HCT116 (cell line): ENCODE data around the gene DDX52. TPM values are rescaled to one million over a fixed set of nuclear protein-coding genes. Genes with fewer than 3 reads are reported as not detected.

ENCODE experiments used
- ATAC-seq: fragments of 200-7000 bp; cut with Tn5 transposase; 2 replicates; pipeline ENCODE4 v1.9.1; 2020; ENCODE audit warnings: mild to moderate bottlenecking, moderate library complexity
- BruUV-seq: library from RNA; stranded (reverse); fragments of 400-500 nt; replicated peaks from 2 replicates; lab custom pipeline; 2021; lab: Mats Ljungman, UMichigan
- CTCF ChIA-PET: fragments of 300-600 bp; sonication (Branson Sonifier 250); formaldehyde crosslinking; loops from one replicate; lab custom pipeline; 2021; ENCODE audit warnings: antibody characterized with exemption; lab: Charles Lee
- POLR2A ChIA-PET: fragments of 300-600, 350-600 bp; sonication (Branson Sonifier 250); formaldehyde crosslinking; loops from one replicate; lab custom pipeline; 2021; ENCODE audit warnings: antibody characterized with exemption; lab: Charles Lee
- RAD21 ChIA-PET, 2 experiments: fragments of 300-600 bp; sonication (Branson Sonifier 250); formaldehyde crosslinking; loops; one replicate each; lab custom pipeline; 2023; ENCODE audit warnings: low total read pairs in 2 of 2; ENCODE audit not compliant: uncharacterized antibody in 2 of 2, unreplicated experiment in 2 of 2, low non-redundant PET in 1 of 2; lab: Charles Lee
- DNase-seq: peaks from one replicate; pipeline ENCODE4 v3.0.0-alpha.2; 2010; ENCODE audit warnings: low read depth, low spot score
- H2AFZ ChIP-seq: fragments of 200-600 bp; shearing (Covaris generic), sonication (generic); 2 replicates; pipeline ENCODE4 v1.6.1; 2017; ENCODE audit warnings: low read depth, mixed run types, mixed read lengths, antibody characterized with exemption, low read length; ENCODE audit not compliant: poor library complexity, severe bottlenecking
- H3K27ac ChIP-seq: 2 replicates; pipeline ENCODE4 v1.5.1; 2012; ENCODE audit warnings: low read depth, low read length
- H3K27me3 ChIP-seq: fragments of 200-600 bp; sonication (generic); 2 replicates; pipeline ENCODE4 v1.6.1; 2016; ENCODE audit warnings: mixed run types, low read length, mixed read lengths; ENCODE audit not compliant: insufficient read depth
- H3K36me3 ChIP-seq, 2 experiments: fragments of 200-500 bp in 1 of 2; fragments of 200-600 bp in 1 of 2; sonication (Bioruptor generic) in 1 of 2; sonication (generic) in 1 of 2; 2 replicates each; pipeline versions ENCODE4 v1.5.1 to v1.6.1; 2014 to 2016; ENCODE audit warnings: low read length in 2 of 2, inconsistent platforms in 1 of 2, mixed read lengths in 1 of 2, mixed run types in 1 of 2; ENCODE audit not compliant: insufficient read depth in 2 of 2, control insufficient read depth in 1 of 2
- H3K4me1 ChIP-seq, 2 experiments: fragments of 200-600 bp in 1 of 2; sonication (generic) in 1 of 2; 2 replicates each; pipeline versions ENCODE4 v1.5.1 to v1.6.1; 2012 to 2017; ENCODE audit warnings: low read length in 2 of 2, inconsistent platforms in 1 of 2, mild to moderate bottlenecking in 1 of 2, mixed read lengths in 1 of 2, mixed run types in 1 of 2, moderate library complexity in 1 of 2; ENCODE audit not compliant: insufficient read depth in 2 of 2, control insufficient read depth in 1 of 2
- H3K4me2 ChIP-seq: fragments of 200-600 bp; sonication (generic); 2 replicates; pipeline ENCODE4 v1.6.1; 2017; ENCODE audit warnings: mixed run types, low read length, mixed read lengths
- H3K4me3 ChIP-seq, 2 experiments: fragments of 200-600 bp in 1 of 2; sonication (generic) in 1 of 2; replicated peaks in 1 of 2; 2 replicates each; pipeline ENCODE4 v1.5.1; 2011 to 2016; ENCODE audit warnings: low read length in 2 of 2, control low read depth in 1 of 2, low read depth in 1 of 2, mild to moderate bottlenecking in 1 of 2, mixed read lengths in 1 of 2, mixed run types in 1 of 2
- H3K79me2 ChIP-seq: fragments of 200-600 bp; sonication (generic); 2 replicates; pipeline ENCODE4 v1.6.1; 2017; ENCODE audit warnings: mild to moderate bottlenecking, mixed run types, low read length, moderate library complexity, mixed read lengths; ENCODE audit not compliant: insufficient read depth
- H3K9ac ChIP-seq: fragments of 200-600 bp; sonication (generic); 2 replicates; pipeline ENCODE4 v1.6.1; 2016; ENCODE audit warnings: low read length, mixed read lengths
- H3K9me2 ChIP-seq: fragments of 200-600 bp; sonication (generic), shearing (Covaris generic); 2 replicates; pipeline ENCODE4 v1.6.1; 2017; ENCODE audit warnings: mixed run types, mild to moderate bottlenecking, moderate library complexity; ENCODE audit not compliant: insufficient read depth
- H3K9me3 ChIP-seq, 2 experiments: fragments of 200-500 bp in 1 of 2; fragments of 200-600 bp in 1 of 2; sonication (Bioruptor generic) in 1 of 2; sonication (generic) in 1 of 2; 2 replicates each; pipeline ENCODE4 v1.6.1; 2014 to 2017; ENCODE audit warnings: low read length in 2 of 2, mixed read lengths in 2 of 2, inconsistent platforms in 1 of 2, low read depth in 1 of 2, mild to moderate bottlenecking in 1 of 2, mixed run types in 1 of 2, moderate library complexity in 1 of 2; ENCODE audit not compliant: control insufficient read depth in 1 of 2, insufficient read depth in 1 of 2
- H4K20me1 ChIP-seq: fragments of 200-600 bp; sonication (generic), shearing (Covaris generic); 2 replicates; pipeline ENCODE4 v1.6.1; 2017; ENCODE audit warnings: mixed run types, mild to moderate bottlenecking, moderate library complexity; ENCODE audit not compliant: insufficient read depth
- ATF3 ChIP-seq: IDR thresholded peaks from 2 replicates; pipeline ENCODE4 v1.6.1; 2012
- CBX3 ChIP-seq: IDR thresholded peaks from 2 replicates; pipeline ENCODE4 v1.6.1; 2012; ENCODE audit warnings: low read depth
- CEBPB ChIP-seq: IDR thresholded peaks from 2 replicates; pipeline ENCODE4 v1.6.1; 2012; ENCODE audit warnings: low read depth
- CTCF ChIP-seq, 3 experiments: fragments of 200-600 bp in 1 of 3; sonication (generic) in 1 of 3; IDR thresholded peaks in 2 of 3; conservative IDR thresholded peaks in 1 of 3; 2 replicates each; pipeline ENCODE4 v1.5.1; 2012 to 2017; ENCODE audit warnings: low read depth in 2 of 3, low read length in 2 of 3, antibody characterized with exemption in 1 of 3, borderline replicate concordance in 1 of 3, control low read depth in 1 of 3, mild to moderate bottlenecking in 1 of 3, mixed read lengths in 1 of 3, mixed run types in 1 of 3, moderate library complexity in 1 of 3; ENCODE audit not compliant: insufficient read depth in 1 of 3
- EGR1 ChIP-seq: IDR thresholded peaks from 2 replicates; pipeline ENCODE4 v1.6.1; 2012; ENCODE audit warnings: low read depth
- EZH2phosphoT487 ChIP-seq: fragments of 200-600 bp; IDR thresholded peaks from 2 replicates; pipeline ENCODE4 v1.6.1; 2018; ENCODE audit warnings: antibody characterized with exemption, borderline replicate concordance
- MAX ChIP-seq: IDR thresholded peaks from 2 replicates; pipeline ENCODE4 v1.6.1; 2012
- REST ChIP-seq: IDR thresholded peaks from 2 replicates; pipeline ENCODE4 v1.6.1; 2012; ENCODE audit warnings: low read depth
- SP1 ChIP-seq: IDR thresholded peaks from 2 replicates; pipeline ENCODE4 v1.6.1; 2012; ENCODE audit warnings: low read depth
- SRF ChIP-seq: IDR thresholded peaks from 2 replicates; pipeline ENCODE4 v1.6.1; 2012; ENCODE audit warnings: low read depth
- YY1 ChIP-seq: IDR thresholded peaks from 2 replicates; pipeline ENCODE4 v1.6.1; 2011; ENCODE audit warnings: low read length, low read depth, moderate library complexity, mild to moderate bottlenecking; ENCODE audit not compliant: insufficient replicate concordance; ENCODE audit errors: extremely low read depth
- ZBTB33 ChIP-seq: IDR thresholded peaks from 2 replicates; pipeline ENCODE4 v1.6.1; 2011; ENCODE audit warnings: mild to moderate bottlenecking, low read length, moderate library complexity; ENCODE audit not compliant: insufficient replicate concordance; ENCODE audit errors: extremely low read depth
- ZFX ChIP-seq: fragments of 450-650 bp; IDR thresholded peaks from 2 replicates; pipeline ENCODE4 v1.6.1; 2017
- ZNF274 ChIP-seq: fragments of 200-500 bp; sonication (Bioruptor generic); IDR thresholded peaks from 2 replicates; pipeline ENCODE4 v1.6.1; 2014; ENCODE audit warnings: mild to moderate bottlenecking, low read depth, low read length, inconsistent platforms
- intact Hi-C: fragments of 100-400 bp; cut with micrococcal nuclease; formaldehyde crosslinking; loops from 2 replicates; pipeline ENCODE4 v1.10.0; 2022
- total RNA-seq: library from RNA; stranded (reverse); gene quantifications from one replicate; pipeline ENCODE4 v1.2.1, GENCODE V29; 2021; ENCODE audit not compliant: unreplicated experiment

Gene DDX52
- total RNA-seq, 1 experiment from 2014 or later: 45.4 TPM

- intact Hi-C loops: no loop called here
- BruUV-seq: no TSS peak
- Histone ChIP-seq H3K36me3 (no peaks in the 10 kb centered on the region), H3K27me3 (no peaks in the 10 kb centered on the region), H3K4me1 (peaks cover 0 to 9% of the 10 kb centered on the region in 2 experiments; a peak in 2 of 4 replicates), H4K20me1 (no peaks in the 10 kb centered on the region), H3K4me2 (no peak overlapping the region)
- ATAC-seq (no peak), DNase-seq (no peak)
- TF ChIP-seq ATF3: no peak
- no peak for TF ChIP-seq SRF
- TF ChIP-seq SP1: no peak
- no peak for TF ChIP-seq CBX3
- no peak for TF ChIP-seq CTCF (IDR thresholded peaks at IDR 0.05 in 2 of 3, conservative IDR thresholded peaks at IDR 0.05 in 1 of 3; ENCODE audit: borderline replicate concordance in 1 of 3, insufficient read depth in 1 of 3, low read depth in 2 of 3, low read length in 2 of 3)
- no peak for TF ChIP-seq ZBTB33
- no peak for TF ChIP-seq EGR1
- TF ChIP-seq ZFX: no peak
- TF ChIP-seq CEBPB: no peak
- no peak for TF ChIP-seq REST
- TF ChIP-seq YY1: no peak
- TF ChIP-seq ZNF274: no peak
- no peak for TF ChIP-seq MAX
- no peak for TF ChIP-seq EZH2phosphoT487
- TF ChIP-seq, all 23 proteins: peak for 0
- Histone ChIP-seq H3K9ac (no peak overlapping the region), H3K27ac (no peak overlapping the region), H3K9me3 (no peaks in the 10 kb centered on the region), H2AFZ (no peak overlapping the region), H3K79me2 (no peaks in the 10 kb centered on the region), H3K9me2 (no peaks in the 10 kb centered on the region), H3K4me3 (no peak overlapping the region)
- POLR2A ChIA-PET: no interaction called here
- CTCF ChIA-PET: no interaction called here
- RAD21 ChIA-PET: no interaction called here
These were observed 33.1 kb upstream of the DDX52 start for GRCh38 chr17:37676115-37676925.
